HEK293 (cell line): ENCODE measurements around the gene LASP1NB.
"Not testable (repeated sequence)": the region's sequence is repeated elsewhere in the genome, so short reads cannot be mapped to it uniquely, and the experiment has no call there.

Experiments
- CTCF ChIA-PET: fragments of 350-600 bp; formaldehyde crosslinking; extraction: SDS; loops from one replicate; lab custom pipeline; 2021; ENCODE audit warnings: antibody characterized with exemption; lab: Yijun Ruan, JAX
- POLR2A ChIA-PET: fragments of 300-600 bp; formaldehyde crosslinking; extraction: SDS; loops from one replicate; lab custom pipeline; 2020; ENCODE audit warnings: antibody characterized with exemption, inconsistent platforms; lab: Yijun Ruan, JAX
- H3K27ac ChIP-seq: fragments of 200-500 bp; sonication (Bioruptor generic); 2 replicates; pipeline ENCODE4 v1.5.1; 2014; ENCODE audit warnings: low read depth, low read length, control low read depth, inconsistent platforms; ENCODE audit errors: extremely low read depth
- H3K36me3 ChIP-seq, 2 experiments: fragments of 200-500 bp in 1 of 2; sonication (Bioruptor generic) in 1 of 2; 1 replicate in 1 of 2; 2 replicates in 1 of 2; pipeline ENCODE4 v1.5.1; 2014 to 2017; ENCODE audit warnings: inconsistent platforms in 2 of 2, low read length in 2 of 2; ENCODE audit not compliant: control insufficient read depth in 2 of 2, insufficient read depth in 1 of 2
- H3K4me1 ChIP-seq: fragments of 200-500 bp; sonication (Bioruptor generic); 2 replicates; pipeline ENCODE4 v1.5.1; 2014; ENCODE audit warnings: mild to moderate bottlenecking, low read length, inconsistent platforms; ENCODE audit not compliant: control insufficient read depth, insufficient read depth
- H3K4me3 ChIP-seq: 2 replicates; pipeline ENCODE4 v1.5.1; 2011; ENCODE audit warnings: low read depth, mild to moderate bottlenecking, control low read depth, low read length, moderate library complexity
- H3K9me3 ChIP-seq: fragments of 200-500 bp; sonication (Bioruptor generic); 2 replicates; pipeline ENCODE4 v1.5.1; 2014; ENCODE audit warnings: low read depth, low read length, inconsistent platforms; ENCODE audit not compliant: control insufficient read depth, insufficient read depth
- HOXC10 ChIP-seq: sonication (generic); formaldehyde crosslinking; IDR thresholded peaks from 2 replicates; pipeline ENCODE4 v1.8.1; 2023; ENCODE audit warnings: mild to moderate bottlenecking, missing genetic modification reagents
- ZNF138 ChIP-seq: fragments of 450-650 bp; formaldehyde crosslinking; IDR thresholded peaks from 2 replicates; pipeline ENCODE4 v1.5.1; 2016; ENCODE audit warnings: missing biosample characterization, missing genetic modification characterization, borderline replicate concordance
- ZNF16 ChIP-seq: fragments of 450-650 bp; formaldehyde crosslinking; IDR thresholded peaks from 2 replicates; pipeline ENCODE4 v1.5.1; 2016; ENCODE audit warnings: low read depth, missing biosample characterization, missing genetic modification characterization
- ZNF2 ChIP-seq: fragments of 450-650 bp; formaldehyde crosslinking; IDR thresholded peaks from 2 replicates; pipeline ENCODE4 v1.5.1; 2016; ENCODE audit warnings: missing biosample characterization, missing genetic modification characterization
- ZNF214 ChIP-seq: fragments of 450-650 bp; formaldehyde crosslinking; IDR thresholded peaks from 2 replicates; pipeline ENCODE4 v1.5.1; 2017; ENCODE audit warnings: missing biosample characterization, mild to moderate bottlenecking, missing genetic modification characterization, borderline replicate concordance
- ZNF530 ChIP-seq: fragments of 450-650 bp; formaldehyde crosslinking; IDR thresholded peaks from 2 replicates; pipeline ENCODE4 v1.5.1; 2016; ENCODE audit warnings: low read depth, missing biosample characterization, missing genetic modification characterization
- ZNF548 ChIP-seq: fragments of 450-650 bp; formaldehyde crosslinking; IDR thresholded peaks from 2 replicates; pipeline ENCODE4 v1.5.1; 2016; ENCODE audit warnings: missing biosample characterization, missing genetic modification characterization
- ZNF600 ChIP-seq: fragments of 450-650 bp; formaldehyde crosslinking; IDR thresholded peaks from 2 replicates; pipeline ENCODE4 v1.5.1; 2016; ENCODE audit warnings: missing biosample characterization, missing genetic modification characterization
- ZNF830 ChIP-seq: fragments of 450-650 bp; IDR thresholded peaks from 2 replicates; pipeline ENCODE4 v1.5.0; 2018; ENCODE audit warnings: missing biosample characterization, missing genetic modification characterization, low read depth, mild to moderate bottlenecking, moderate library complexity
- ZSCAN16 ChIP-seq: fragments of 450-650 bp; formaldehyde crosslinking; IDR thresholded peaks from 2 replicates; pipeline ENCODE4 v1.5.1; 2016; ENCODE audit warnings: missing biosample characterization, missing genetic modification characterization
- TF ChIP-seq, protein P1 (sequence below): fragments of 450-650 bp; formaldehyde crosslinking; IDR thresholded peaks from 2 replicates; pipeline ENCODE4 v1.5.1; 2016; ENCODE audit warnings: missing biosample characterization, missing genetic modification characterization
- TF ChIP-seq, protein P2 (sequence below): IDR thresholded peaks from 2 replicates; pipeline ENCODE4 v1.6.1; 2011; ENCODE audit warnings: mild to moderate bottlenecking, low read depth, low read length, borderline replicate concordance
- TF ChIP-seq, protein P3 (sequence below): fragments of 450-650 bp; formaldehyde crosslinking; IDR thresholded peaks from 2 replicates; pipeline ENCODE4; 2016; ENCODE audit warnings: missing biosample characterization, missing genetic modification characterization
- TF ChIP-seq, protein P4 (sequence below): fragments of 450-650 bp; formaldehyde crosslinking; IDR thresholded peaks from 2 replicates; pipeline ENCODE4 v1.5.1; 2016; ENCODE audit warnings: missing biosample characterization, missing genetic modification characterization

LASP1NB gene

DNA sequence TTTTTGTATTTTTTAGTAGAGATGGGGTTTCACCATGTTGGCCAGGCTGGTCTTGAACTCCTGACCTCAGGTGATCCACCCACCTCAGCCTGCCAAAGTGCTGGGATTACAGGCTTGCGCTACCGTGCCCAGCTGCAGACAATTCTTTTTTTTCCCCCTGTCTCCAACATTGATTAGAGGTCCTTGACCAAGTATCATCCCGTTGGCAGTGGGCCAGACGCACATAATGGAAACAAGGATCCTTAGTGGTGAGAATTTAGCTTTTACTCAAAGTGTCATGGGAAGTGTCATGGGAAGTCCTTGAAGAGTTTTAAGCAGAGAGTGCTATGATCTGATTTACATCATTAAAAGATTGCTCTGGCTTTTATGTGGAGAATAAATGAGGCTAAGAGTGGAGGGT, 43.9 kb downstream of the LASP1NB start (continued):
- TF ChIP-seq HOXC10 (CRISPR knock-in tag) (no peak), ZNF138 (tag by site-specific recombination) (no peak), ZNF530 (tag by site-specific recombination) (no peak)
- TF ChIP-seq, protein P1, sequence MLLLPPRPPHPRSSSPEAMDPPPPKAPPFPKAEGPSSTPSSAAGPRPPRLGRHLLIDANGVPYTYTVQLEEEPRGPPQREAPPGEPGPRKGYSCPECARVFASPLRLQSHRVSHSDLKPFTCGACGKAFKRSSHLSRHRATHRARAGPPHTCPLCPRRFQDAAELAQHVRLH (tag by site-specific recombination) = no peak
- TF ChIP-seq, protein P2, sequence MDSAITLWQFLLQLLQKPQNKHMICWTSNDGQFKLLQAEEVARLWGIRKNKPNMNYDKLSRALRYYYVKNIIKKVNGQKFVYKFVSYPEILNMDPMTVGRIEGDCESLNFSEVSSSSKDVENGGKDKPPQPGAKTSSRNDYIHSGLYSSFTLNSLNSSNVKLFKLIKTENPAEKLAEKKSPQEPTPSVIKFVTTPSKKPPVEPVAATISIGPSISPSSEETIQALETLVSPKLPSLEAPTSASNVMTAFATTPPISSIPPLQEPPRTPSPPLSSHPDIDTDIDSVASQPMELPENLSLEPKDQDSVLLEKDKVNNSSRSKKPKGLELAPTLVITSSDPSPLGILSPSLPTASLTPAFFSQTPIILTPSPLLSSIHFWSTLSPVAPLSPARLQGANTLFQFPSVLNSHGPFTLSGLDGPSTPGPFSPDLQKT = no peak
- TF ChIP-seq, protein P3, sequence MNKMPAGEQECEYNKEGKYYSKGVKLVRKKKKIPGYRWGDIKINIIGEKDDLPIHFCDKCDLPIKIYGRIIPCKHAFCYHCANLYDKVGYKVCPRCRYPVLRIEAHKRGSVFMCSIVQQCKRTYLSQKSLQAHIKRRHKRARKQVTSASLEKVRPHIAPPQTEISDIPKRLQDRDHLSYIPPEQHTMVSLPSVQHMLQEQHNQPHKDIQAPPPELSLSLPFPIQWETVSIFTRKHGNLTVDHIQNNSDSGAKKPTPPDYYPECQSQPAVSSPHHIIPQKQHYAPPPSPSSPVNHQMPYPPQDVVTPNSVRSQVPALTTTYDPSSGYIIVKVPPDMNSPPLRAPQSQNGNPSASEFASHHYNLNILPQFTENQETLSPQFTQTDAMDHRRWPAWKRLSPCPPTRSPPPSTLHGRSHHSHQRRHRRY (tag by site-specific recombination) = no peak

DNA sequence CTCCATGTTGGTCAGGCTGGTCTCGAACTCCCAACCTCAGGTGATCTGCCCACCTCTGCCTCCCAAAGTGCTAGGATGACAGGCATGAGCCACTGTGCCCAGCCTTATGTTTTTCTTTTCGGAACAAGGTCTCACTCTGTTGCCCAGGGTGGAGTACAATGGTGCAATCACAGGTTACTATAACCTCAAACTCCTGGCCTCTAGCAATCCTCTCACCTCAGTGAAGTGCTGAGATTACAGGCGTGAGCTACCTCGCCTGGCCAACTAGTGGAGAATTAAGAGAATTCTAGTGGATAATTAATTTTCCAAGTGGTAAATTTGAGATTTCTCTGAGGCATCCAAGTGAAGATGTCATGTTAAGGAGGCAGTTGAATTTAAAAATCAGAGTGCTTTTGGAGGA, 44.7 kb downstream of the LASP1NB start:
- Histone ChIP-seq H3K27ac (no peak overlapping the region), H3K9me3 (no peaks in the 10 kb centered on the region), H3K4me1 (no peaks in the 10 kb centered on the region), H3K36me3 (no peaks in the 10 kb centered on the region), H3K4me3 (no peak overlapping the region)
- no peak for TF ChIP-seq ZNF214 (tag by site-specific recombination)
- TF ChIP-seq ZSCAN16 (tag by site-specific recombination) = no peak
- TF ChIP-seq ZNF16 (tag by site-specific recombination) = no peak
- TF ChIP-seq ZNF830 (tag by site-specific recombination) = no peak
- TF ChIP-seq, protein P4, sequence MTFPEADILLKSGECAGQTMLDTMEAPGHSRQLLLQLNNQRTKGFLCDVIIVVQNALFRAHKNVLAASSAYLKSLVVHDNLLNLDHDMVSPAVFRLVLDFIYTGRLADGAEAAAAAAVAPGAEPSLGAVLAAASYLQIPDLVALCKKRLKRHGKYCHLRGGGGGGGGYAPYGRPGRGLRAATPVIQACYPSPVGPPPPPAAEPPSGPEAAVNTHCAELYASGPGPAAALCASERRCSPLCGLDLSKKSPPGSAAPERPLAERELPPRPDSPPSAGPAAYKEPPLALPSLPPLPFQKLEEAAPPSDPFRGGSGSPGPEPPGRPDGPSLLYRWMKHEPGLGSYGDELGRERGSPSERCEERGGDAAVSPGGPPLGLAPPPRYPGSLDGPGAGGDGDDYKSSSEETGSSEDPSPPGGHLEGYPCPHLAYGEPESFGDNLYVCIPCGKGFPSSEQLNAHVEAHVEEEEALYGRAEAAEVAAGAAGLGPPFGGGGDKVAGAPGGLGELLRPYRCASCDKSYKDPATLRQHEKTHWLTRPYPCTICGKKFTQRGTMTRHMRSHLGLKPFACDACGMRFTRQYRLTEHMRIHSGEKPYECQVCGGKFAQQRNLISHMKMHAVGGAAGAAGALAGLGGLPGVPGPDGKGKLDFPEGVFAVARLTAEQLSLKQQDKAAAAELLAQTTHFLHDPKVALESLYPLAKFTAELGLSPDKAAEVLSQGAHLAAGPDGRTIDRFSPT (tag by site-specific recombination) = no peak
- no peak for TF ChIP-seq ZNF2
- no peak for TF ChIP-seq ZNF600 (tag by site-specific recombination)
- TF ChIP-seq HOXC10 (CRISPR knock-in tag) = no peak
- CTCF ChIA-PET = interaction anchor here (1.1 to 2.4 kb wide), 3 partner anchors 10 to 47 kb away, joined by 4 to 12 read pairs (median 5); no protein-coding TSS in a partner anchor
- POLR2A ChIA-PET = interaction anchor here (2.1 kb wide), 1 partner anchor 116 kb away, joined by 5 read pairs; the partner anchor contains the start of gene RPL23

DNA sequence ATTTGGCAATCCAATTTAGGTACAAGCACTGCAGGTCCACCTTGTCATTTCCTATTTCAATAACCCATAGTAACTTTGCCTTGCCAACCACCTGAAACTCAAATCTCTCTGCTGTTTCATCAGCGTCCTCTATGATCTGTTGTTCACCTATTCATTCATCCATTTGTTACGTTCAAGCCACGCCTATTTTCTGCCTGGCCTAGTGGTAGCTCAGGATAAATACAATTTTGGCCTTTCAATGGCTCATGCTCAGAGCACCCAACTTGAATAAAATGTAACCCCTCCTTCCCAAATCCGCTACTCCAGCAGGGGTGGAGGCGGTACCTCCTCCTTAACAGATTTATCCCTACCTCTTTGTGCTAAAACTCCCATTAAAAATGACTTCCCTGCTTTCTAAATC, 45.4 kb downstream of the LASP1NB start:
- Histone ChIP-seq H3K9me3 (no peaks in the 10 kb centered on the region), H3K27ac (no peak overlapping the region), H3K4me1 (no peaks in the 10 kb centered on the region), H3K36me3 (no peaks in the 10 kb centered on the region), H3K4me3 (no peak overlapping the region)
- ChIA-PET CTCF (interaction anchor here (0.7 to 2.4 kb wide), 4 partner anchors 12 to 194 kb away, joined by 3 to 12 read pairs (median 6); no protein-coding TSS in a partner anchor), POLR2A (interaction anchor here (2.1 kb wide), 1 partner anchor 117 kb away, joined by 5 read pairs; the partner anchor contains the start of gene RPL23)
- TF ChIP-seq ZNF548 = no peak

DNA sequence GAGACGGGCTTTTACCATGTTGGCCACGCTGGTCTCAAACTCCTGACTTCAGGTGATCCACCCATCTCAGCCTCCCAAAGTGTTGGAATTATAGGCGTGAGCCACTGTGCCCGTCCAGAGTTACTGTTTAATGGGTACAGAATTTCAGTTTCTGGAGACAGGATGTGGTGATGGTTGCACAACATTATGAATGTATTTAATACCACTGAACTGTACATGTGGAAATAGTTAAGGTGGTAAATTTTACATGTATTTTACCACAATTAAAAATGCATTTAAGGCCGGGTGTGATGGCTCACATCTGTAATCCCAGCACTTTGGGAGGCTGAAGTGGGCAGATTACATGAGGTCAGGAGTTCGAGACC, 50.8 kb downstream of the LASP1NB start:
- H3K27ac ChIP-seq, H3K4me3 ChIP-seq, H3K36me3 ChIP-seq, H3K9me3 ChIP-seq, H3K4me1 ChIP-seq: not testable (repeated sequence)
- POLR2A ChIA-PET = interaction anchor here (0.6 kb wide), 1 partner anchor 224 kb away, joined by 4 read pairs; the partner anchor contains the start of gene RPL19
- CTCF ChIA-PET = interaction anchor here (0.7 to 0.9 kb wide), 4 partner anchors 43 to 119 kb away, joined by 3 to 4 read pairs (median 3); no protein-coding TSS in a partner anchor
